HG03103 (cell line): Measurements from ENCODE around the gene PRDM15.

ENCODE experiments used
- ATAC-seq: cut with Tn5 transposase; IDR thresholded peaks from one replicate; pipeline ENCODE4 v1.9.1; 2021; ENCODE audit warnings: low read depth; ENCODE audit not compliant: unreplicated experiment

The PRDM15 gene

DNA sequence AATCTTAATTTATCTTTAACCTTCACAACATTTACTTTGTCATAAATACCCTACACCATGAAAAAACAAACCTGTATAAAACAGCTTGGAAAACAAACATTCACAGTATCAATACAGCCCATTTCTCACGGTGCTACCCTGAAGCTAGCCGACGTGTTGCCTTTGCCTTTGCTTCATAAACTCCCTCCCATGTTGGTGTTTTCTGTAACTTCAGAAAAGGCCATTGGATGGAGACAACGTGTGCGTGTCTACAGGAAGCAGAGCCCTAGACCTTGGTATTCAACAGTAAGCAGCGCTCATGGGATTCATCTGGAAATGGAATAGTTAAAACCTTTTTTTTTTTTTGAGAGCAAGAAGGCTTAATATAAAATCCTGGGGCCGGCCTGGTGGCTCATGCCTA lies 7.2 kb upstream of the PRDM15 start:
- ATAC-seq: no peak

GRCh38 chr21:41885341-41886024 lies 6.3 kb upstream of the PRDM15 start:
- no peak for ATAC-seq

GRCh38 chr21:41884501-41885030 lies 5.4 kb upstream of the PRDM15 start:
- ATAC-seq: no peak

DNA sequence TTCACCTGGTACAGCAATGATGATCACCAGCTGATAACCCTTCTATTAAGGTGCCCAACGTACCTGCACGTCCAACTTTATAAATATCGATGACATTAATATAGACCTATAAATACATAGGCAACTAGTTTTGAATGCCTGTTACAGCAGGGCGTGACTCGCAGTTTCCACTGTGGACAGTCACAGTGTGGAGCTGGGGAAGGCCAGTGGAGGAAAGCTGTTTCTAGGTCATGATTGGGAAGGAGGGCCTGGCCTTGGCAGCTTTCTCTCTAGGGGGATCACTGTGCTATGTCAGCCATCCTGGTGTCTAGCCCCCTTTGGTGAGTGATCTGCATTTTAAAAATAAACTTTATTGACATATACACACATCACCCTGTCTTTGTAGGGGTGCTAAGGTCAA lies 4.4 kb upstream of the PRDM15 start:
- ATAC-seq: no peak

GRCh38 chr21:41881051-41881450 lies 1.9 kb upstream of the PRDM15 start:
- ATAC-seq: no peak

- no peak for ATAC-seq
Observed at GRCh38 chr21:41880153-41880552, 1.0 kb upstream of the PRDM15 start.

DNA sequence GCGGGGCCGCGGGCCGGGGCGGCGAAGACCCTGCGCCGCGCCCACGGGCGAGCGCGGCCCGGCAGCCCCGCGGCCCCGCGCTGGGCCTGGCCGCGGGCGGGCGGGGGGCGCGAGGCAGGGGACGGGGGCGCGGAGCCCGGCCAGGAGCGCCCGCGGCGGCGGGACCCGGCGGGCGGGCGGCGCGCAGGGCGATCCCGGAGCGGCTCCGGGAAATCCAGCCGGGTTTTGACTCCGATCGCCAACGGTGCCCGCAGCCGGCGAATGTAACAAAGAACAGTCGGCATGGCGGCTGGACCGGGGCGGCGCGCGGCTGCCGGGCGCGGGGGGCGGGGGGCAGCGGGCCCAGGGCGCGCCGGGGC lies 334 bp downstream of the PRDM15 start:
- ATAC-seq: peak; percentile 36

- ATAC-seq: peak; percentile 13
Observed at GRCh38 chr21:41877901-41878830, 978 bp downstream of the PRDM15 start.

GRCh38 chr21:41876928-41877652 lies 2.1 kb downstream of the PRDM15 start:
- no peak for ATAC-seq

DNA sequence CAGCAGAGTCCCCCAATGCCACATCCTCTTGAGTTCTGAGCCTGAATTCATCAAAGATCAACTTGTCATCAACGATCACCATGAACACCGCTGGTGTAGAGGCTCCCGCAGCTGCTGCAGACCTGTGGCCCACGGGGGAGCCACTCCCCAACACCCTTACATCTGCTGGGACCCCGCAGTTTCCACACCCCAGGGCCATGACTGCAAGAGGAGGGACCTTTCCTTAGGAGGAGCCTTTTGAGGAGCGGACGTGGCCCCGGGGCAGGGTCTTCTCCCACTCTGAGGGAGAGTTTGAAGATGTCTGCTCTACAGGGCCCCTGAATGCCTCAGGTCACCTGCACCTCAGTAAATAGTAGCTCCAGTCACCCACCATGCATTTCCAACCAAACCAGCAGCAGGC lies 2.7 kb downstream of the PRDM15 start:
- ATAC-seq: no peak

GRCh38 chr21:41875086-41875485 lies 4.1 kb downstream of the PRDM15 start:
- no peak for ATAC-seq

DNA sequence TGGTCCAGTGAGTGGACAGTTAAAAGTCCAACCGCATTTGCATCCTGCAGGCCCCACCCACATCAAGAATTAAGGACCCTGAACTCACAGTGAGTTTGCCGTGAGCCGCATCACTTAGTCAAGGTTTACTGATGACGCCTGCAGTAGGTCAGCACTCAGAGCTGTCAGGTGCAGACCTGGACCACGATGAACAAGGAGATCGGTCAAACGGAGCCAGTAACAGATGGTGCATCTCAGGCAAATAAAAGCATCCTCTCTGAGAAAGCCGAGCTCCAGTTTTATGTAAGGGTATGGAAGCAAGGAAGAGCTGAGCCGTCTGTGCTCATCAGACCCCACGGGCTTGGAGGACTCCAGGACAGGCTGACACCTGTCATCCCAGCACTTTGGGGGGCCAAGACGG lies 4.5 kb downstream of the PRDM15 start:
- no peak for ATAC-seq

- ATAC-seq: no peak
Observed at GRCh38 chr21:41873426-41873825, 5.7 kb downstream of the PRDM15 start.

DNA sequence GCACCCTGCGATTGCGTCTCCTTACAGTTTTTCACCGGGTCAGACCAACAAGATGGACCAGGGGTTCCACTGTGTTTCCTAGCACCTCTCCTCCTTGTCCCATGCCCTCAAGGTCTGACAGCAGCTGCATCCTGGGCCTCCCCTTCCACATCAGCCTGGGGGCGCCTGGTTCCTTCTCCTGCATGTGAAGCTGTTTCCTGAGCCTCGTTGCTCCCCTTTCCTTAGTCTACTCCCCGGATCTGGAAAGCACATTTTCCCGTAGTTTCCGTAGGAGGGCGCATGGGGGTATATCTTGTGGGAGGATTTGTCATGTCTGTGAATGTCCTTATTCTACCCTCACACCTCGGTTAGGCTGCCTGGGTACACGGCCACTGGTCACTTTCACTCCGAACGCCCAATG lies 6.1 kb downstream of the PRDM15 start:
- no peak for ATAC-seq

- ATAC-seq: no peak
Observed at GRCh38 chr21:41871293-41872030, 7.7 kb downstream of the PRDM15 start.

GRCh38 chr21:41869771-41870170 lies 9.4 kb downstream of the PRDM15 start:
- ATAC-seq: no peak

- ATAC-seq: peak; percentile 62
Observed at GRCh38 chr21:41868062-41868710, 11.0 kb downstream of the PRDM15 start.

- ATAC-seq: no peak
Observed at GRCh38 chr21:41867313-41867712, 11.8 kb downstream of the PRDM15 start.

GRCh38 chr21:41866274-41866809 lies 12.8 kb downstream of the PRDM15 start:
- no peak for ATAC-seq
